Endothelial cell of umbilical vein (primary cell): ENCODE results near the gene AGPAT2. TPM values are rescaled to one million over a fixed set of nuclear protein-coding genes. Genes with fewer than 3 reads are reported as not detected.

Experiments used
- BruUV-seq: library from RNA; stranded (reverse); fragments of 400-500 nt; replicated peaks from 2 replicates; lab custom pipeline; 2021; lab: Mats Ljungman, UMichigan
- CTCF ChIA-PET: fragments of 300-600, 350-600 bp; sonication (Branson Sonifier 250); formaldehyde crosslinking; loops from one replicate; lab custom pipeline; 2021; ENCODE audit warnings: antibody characterized with exemption, inconsistent platforms; lab: Charles Lee
- POLR2A ChIA-PET: fragments of 300-600, 350-600 bp; sonication (Branson Sonifier 250); formaldehyde crosslinking; loops from one replicate; lab custom pipeline; 2021; ENCODE audit warnings: antibody characterized with exemption, inconsistent platforms; lab: Charles Lee
- DNase-seq: peaks from one replicate; pipeline ENCODE4 v3.0.0-alpha.2; 2011; ENCODE audit warnings: low read depth, low spot score
- FAIRE-seq: peaks from 2 replicates; lab custom pipeline; 2011; peaks lifted over from hg19 to GRCh38; lab: Jason Lieb, UNC
- H2AFZ ChIP-seq: 2 replicates; pipeline ENCODE4 v1.6.0; 2012; ENCODE audit warnings: low read depth, low read length, control low read depth, inconsistent platforms
- H3K27ac ChIP-seq: 2 replicates; pipeline ENCODE4 v1.5.1; 2011; ENCODE audit warnings: low read depth, mild to moderate bottlenecking, control low read depth, low read length, moderate library complexity; ENCODE audit not compliant: insufficient read depth
- H3K27me3 ChIP-seq, 2 experiments: 2 replicates each; pipeline versions ENCODE4 v1.6.0 to v1.6.1; 2011; ENCODE audit warnings: low read length in 2 of 2, mixed read lengths in 1 of 2; ENCODE audit not compliant: control insufficient read depth in 2 of 2, insufficient read depth in 2 of 2
- H3K36me3 ChIP-seq, 2 experiments: 2 replicates in 1 of 2; 3 replicates in 1 of 2; pipeline ENCODE4 v1.5.1; 2011; ENCODE audit warnings: low read length in 2 of 2, mild to moderate bottlenecking in 1 of 2, moderate library complexity in 1 of 2; ENCODE audit not compliant: control insufficient read depth in 2 of 2, insufficient read depth in 2 of 2; ENCODE audit errors: extremely low read depth in 1 of 2
- H3K4me1 ChIP-seq: 3 replicates; pipeline ENCODE4 v1.5.1; 2011; ENCODE audit warnings: mild to moderate bottlenecking, low read length; ENCODE audit not compliant: control insufficient read depth, insufficient read depth; ENCODE audit errors: extremely low read depth
- H3K4me2 ChIP-seq: 2 replicates; pipeline ENCODE4 v1.6.1; 2011; ENCODE audit warnings: low read length, control low read depth, mixed read lengths; ENCODE audit not compliant: insufficient read depth
- H3K4me3 ChIP-seq, 3 experiments: fragments of 200-600 bp in 1 of 3; sonication (generic), shearing (Covaris generic) in 1 of 3; replicated peaks in 1 of 3; 2 replicates each; pipeline ENCODE4 v1.5.1; 2011 to 2016; ENCODE audit warnings: control low read depth in 3 of 3, low read length in 3 of 3, mild to moderate bottlenecking in 2 of 3, inconsistent platforms in 1 of 3, low read depth in 1 of 3, moderate library complexity in 1 of 3; ENCODE audit not compliant: insufficient read depth in 1 of 3
- H3K79me2 ChIP-seq: 2 replicates; pipeline ENCODE4 v1.6.0; 2012; ENCODE audit warnings: low read length, inconsistent platforms; ENCODE audit not compliant: control insufficient read depth, insufficient read depth
- H3K9ac ChIP-seq: replicated peaks from 2 replicates; pipeline ENCODE3; 2011; ENCODE audit warnings: low read length, control low read depth; ENCODE audit not compliant: insufficient read depth; ENCODE audit errors: extremely low read depth
- H3K9me1 ChIP-seq: replicated peaks from 3 replicates; pipeline ENCODE4 v1.6.0; 2011; ENCODE audit warnings: mild to moderate bottlenecking, low read length; ENCODE audit not compliant: control insufficient read depth, insufficient read depth; ENCODE audit errors: extremely low read depth
- H3K9me3 ChIP-seq: replicated peaks from 2 replicates; pipeline ENCODE4 v1.5.1; 2012; ENCODE audit warnings: low read length, inconsistent platforms; ENCODE audit not compliant: control insufficient read depth, insufficient read depth
- H4K20me1 ChIP-seq: replicated peaks from 2 replicates; pipeline ENCODE3; 2011; ENCODE audit warnings: mild to moderate bottlenecking, low read length; ENCODE audit not compliant: control insufficient read depth, insufficient read depth; ENCODE audit errors: extremely low read depth
- FOS ChIP-seq: IDR thresholded peaks from 2 replicates; pipeline ENCODE4 v1.6.1; 2011; ENCODE audit warnings: mild to moderate bottlenecking, low read length, moderate library complexity, borderline replicate concordance; ENCODE audit not compliant: insufficient read depth
- POLR2AphosphoS5 ChIP-seq: IDR thresholded peaks from 2 replicates; pipeline ENCODE4 v1.6.1; 2012; ENCODE audit warnings: low read depth, mild to moderate bottlenecking, control low read depth, low read length, moderate library complexity; ENCODE audit not compliant: insufficient read depth
- dilution Hi-C: fragments of 300-500 bp; cut with MboI; formaldehyde crosslinking; loops from one replicate; pipeline ENCODE4 v1.15.0; 2019; ENCODE audit warnings: low sequenced_read_pairs; ENCODE audit not compliant: extremely low pct_ligation_motif_present
- intact Hi-C: fragments of 100-400 bp; cut with micrococcal nuclease; formaldehyde crosslinking; loops from one replicate; pipeline ENCODE4 v1.10.0; 2022
- polyA plus RNA-seq, 4 experiments: library from polyadenylated mRNA; depleted of rRNA in 3 of 4; stranded (reverse) in 3 of 4; unstranded in 1 of 4; fragments of >200 nt; gene quantifications; 2 replicates each; pipeline versions ENCODE4 v1.2.1 to v1.2.3, GENCODE V29; 2011 to 2012; ENCODE audit warnings: missing spikeins in 1 of 4
- total RNA-seq: library from RNA; stranded (reverse); gene quantifications from 2 replicates; pipeline ENCODE4 v1.2.3, GENCODE V29; 2021
- TF ChIP-seq, protein P1 (sequence below): IDR thresholded peaks from 2 replicates; pipeline ENCODE4 v1.6.1; 2011; ENCODE audit not compliant: insufficient read depth, insufficient read length
- TF ChIP-seq, protein P2 (sequence below), 2 donors: IDR thresholded peaks; 1 replicate in 1 of 2; 2 replicates in 1 of 2; pipeline ENCODE4 v1.5.1; 2011; ENCODE audit warnings: low read length in 2 of 2, mild to moderate bottlenecking in 2 of 2, moderate library complexity in 2 of 2, control low read depth in 1 of 2, inconsistent platforms in 1 of 2, low read depth in 1 of 2; ENCODE audit not compliant: insufficient read depth in 1 of 2; ENCODE audit errors: extremely low read depth in 1 of 2

Gene AGPAT2
- total and polyA plus RNA-seq, 2 donors (not counting 3 experiments of a cell fraction or from before 2014, with no cell fraction given): 45.5 to 55.3 TPM

DNA sequence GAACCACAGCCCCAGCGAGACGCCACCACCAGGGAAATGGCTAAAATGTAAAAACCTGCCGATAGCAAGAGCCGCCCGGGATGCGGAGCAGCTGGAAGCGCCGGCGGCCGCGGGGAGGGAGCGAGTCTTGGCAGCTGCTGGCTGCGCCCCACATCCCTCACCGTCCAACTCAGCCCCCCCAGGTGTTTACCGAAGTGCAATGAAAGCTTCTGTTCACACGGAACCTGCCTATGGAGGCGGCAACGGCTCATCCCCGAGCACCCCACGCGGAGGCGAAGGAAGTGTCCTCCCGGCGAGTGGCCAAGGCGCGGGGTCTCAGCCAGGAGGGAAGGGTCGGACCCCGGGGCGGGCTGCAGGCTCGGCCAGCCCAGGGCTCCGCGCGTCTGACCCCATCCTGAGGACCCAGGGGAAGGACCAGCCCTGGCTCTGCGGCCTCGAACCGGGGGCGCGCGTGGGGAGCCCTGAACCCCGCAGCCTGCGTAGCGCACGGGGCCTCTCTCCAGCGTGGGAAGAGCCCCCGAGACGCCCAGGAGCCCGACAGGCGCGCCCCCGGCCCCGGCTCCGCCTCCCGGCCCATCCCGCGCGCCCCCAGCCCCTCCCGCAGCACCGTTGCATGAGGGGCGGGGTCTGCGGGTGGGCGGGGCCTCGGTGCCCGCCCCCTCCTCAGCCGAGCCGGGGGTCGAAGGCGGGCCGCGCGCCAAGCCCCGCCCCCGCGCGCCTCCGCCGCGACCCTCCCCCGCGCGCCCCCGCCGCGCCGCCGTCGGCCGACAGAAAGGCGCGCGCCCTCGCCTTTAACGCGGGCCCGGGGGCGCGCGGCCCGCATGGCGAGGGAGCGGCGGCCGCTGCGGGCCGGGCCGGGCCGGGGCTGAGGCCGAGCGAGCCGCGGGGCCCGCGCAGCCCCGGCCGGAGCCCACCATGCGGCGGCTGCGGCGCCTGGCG lies 24.8 kb upstream of the AGPAT2 start, which contains the start of gene DIPK1B:
TSS of gene DIPK1B (plus strand) at position 822 of the 939 bp plus-strand sequence. CDS start at position 916, 94 bp downstream.
- intact Hi-C loops: loop anchor here (2.0 to 5.0 kb wide), 5 partner anchors 25 to 349 kb away; partner anchors contain the start of genes AGPAT2, DNLZ and SEC16A
- Histone ChIP-seq H3K9ac (peak within 1 kb of the TSS; percentile 80), H3K9me1 (no peaks in the 10 kb centered on the region), H3K4me3 (peak within 1 kb of the TSS; percentile 68 to 81 (median 75)), H3K9me3 (no peaks in the 10 kb centered on the region), H3K4me1 (peaks cover 27% of the 10 kb centered on the region), H2AFZ (peak within 1 kb of the TSS; percentile 28), H3K36me3 (peaks cover 0 to 2% of the 10 kb centered on the region in 2 experiments), H3K79me2 (peaks cover 34% of the 10 kb centered on the region), H4K20me1 (no peaks in the 10 kb centered on the region), H3K27me3 (no peaks in the 10 kb centered on the region), H3K27ac (peak within 1 kb of the TSS; percentile 96), H3K4me2 (peak within 1 kb of the TSS; percentile 78)
- no TSS peak for BruUV-seq
- TF ChIP-seq POLR2AphosphoS5: no peak
- no peak for TF ChIP-seq FOS
- TF ChIP-seq, protein P1, sequence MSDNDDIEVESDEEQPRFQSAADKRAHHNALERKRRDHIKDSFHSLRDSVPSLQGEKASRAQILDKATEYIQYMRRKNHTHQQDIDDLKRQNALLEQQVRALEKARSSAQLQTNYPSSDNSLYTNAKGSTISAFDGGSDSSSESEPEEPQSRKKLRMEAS: no peak
- TF ChIP-seq, protein P2, sequence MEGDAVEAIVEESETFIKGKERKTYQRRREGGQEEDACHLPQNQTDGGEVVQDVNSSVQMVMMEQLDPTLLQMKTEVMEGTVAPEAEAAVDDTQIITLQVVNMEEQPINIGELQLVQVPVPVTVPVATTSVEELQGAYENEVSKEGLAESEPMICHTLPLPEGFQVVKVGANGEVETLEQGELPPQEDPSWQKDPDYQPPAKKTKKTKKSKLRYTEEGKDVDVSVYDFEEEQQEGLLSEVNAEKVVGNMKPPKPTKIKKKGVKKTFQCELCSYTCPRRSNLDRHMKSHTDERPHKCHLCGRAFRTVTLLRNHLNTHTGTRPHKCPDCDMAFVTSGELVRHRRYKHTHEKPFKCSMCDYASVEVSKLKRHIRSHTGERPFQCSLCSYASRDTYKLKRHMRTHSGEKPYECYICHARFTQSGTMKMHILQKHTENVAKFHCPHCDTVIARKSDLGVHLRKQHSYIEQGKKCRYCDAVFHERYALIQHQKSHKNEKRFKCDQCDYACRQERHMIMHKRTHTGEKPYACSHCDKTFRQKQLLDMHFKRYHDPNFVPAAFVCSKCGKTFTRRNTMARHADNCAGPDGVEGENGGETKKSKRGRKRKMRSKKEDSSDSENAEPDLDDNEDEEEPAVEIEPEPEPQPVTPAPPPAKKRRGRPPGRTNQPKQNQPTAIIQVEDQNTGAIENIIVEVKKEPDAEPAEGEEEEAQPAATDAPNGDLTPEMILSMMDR (IDR thresholded peaks at IDR 0.05; ENCODE audit: extremely low read depth in 1 of 2, insufficient read depth in 1 of 2, low read depth in 1 of 2, low read length in 2 of 2): no peak
- dilution Hi-C loops: no loop called here
- ChIA-PET POLR2A (no interaction called here), CTCF (interaction anchor here (1.2 kb wide), 1 partner anchor 15 kb away, joined by 3 read pairs; no protein-coding TSS in a partner anchor)
- DNase-seq (peak; percentile 48), FAIRE-seq (peak; percentile 55)
